ENCODE results near the gene IQGAP2.
"Not testable (repeated sequence)": the region's sequence is repeated elsewhere in the genome, so short reads cannot be mapped to it uniquely, and the experiment has no call there.

Gene IQGAP2

GRCh38 chr5:76546497-76547102, 143.5 kb downstream of the IQGAP2 start:
- TF ChIP-seq HDGF (IDR thresholded peaks at IDR 0.05; ENCODE audit: borderline replicate concordance) (no peak), ZNF384 (IDR thresholded peaks at IDR 0.05) (no peak), L3MBTL2 (conservative IDR thresholded peaks at IDR 0.05) (no peak), PKNOX1 (IDR thresholded peaks at IDR 0.05) (peak; percentile 40; the same call in 1 of the 2 replicates), ARNT (IDR thresholded peaks at IDR 0.05) (no peak)
- ChIA-PET CTCF (interaction anchor here (0.6 kb wide), 1 partner anchor 136 kb away, joined by 3 read pairs; no protein-coding TSS in a partner anchor), POLR2A (no interaction called here)
- no peak for DNase-seq (ENCODE audit: extremely low spot score)

- CTCF ChIA-PET: no interaction called here
- POLR2A ChIA-PET: no interaction called here
- no peak for DNase-seq (ENCODE audit: extremely low spot score)
- no peak for TF ChIP-seq L3MBTL2 (conservative IDR thresholded peaks at IDR 0.05)
- TF ChIP-seq LEF1 (IDR thresholded peaks at IDR 0.05; ENCODE audit: borderline replicate concordance): no peak
- TF ChIP-seq CTBP1 (IDR thresholded peaks at IDR 0.05; ENCODE audit: borderline replicate concordance): no peak
- TF ChIP-seq NFRKB (IDR thresholded peaks at IDR 0.05): no peak
- no peak for TF ChIP-seq FOXK2 (IDR thresholded peaks at IDR 0.05)
- no peak for TF ChIP-seq ELF4 (IDR thresholded peaks at IDR 0.05)
- no peak for TF ChIP-seq ARNT (IDR thresholded peaks at IDR 0.05)
- no peak for TF ChIP-seq ZNF384 (IDR thresholded peaks at IDR 0.05)
- no peak for TF ChIP-seq TARDBP (IDR thresholded peaks at IDR 0.05)
- TF ChIP-seq FOXM1 (IDR thresholded peaks at IDR 0.05; ENCODE audit: borderline replicate concordance): no peak
- TF ChIP-seq PKNOX1 (IDR thresholded peaks at IDR 0.05): no peak
- no peak for TF ChIP-seq FOXA1 (IDR thresholded peaks at IDR 0.05)
- TF ChIP-seq SUZ12 (IDR thresholded peaks at IDR 0.05): no peak
- TF ChIP-seq SP1 (IDR thresholded peaks at IDR 0.05): no peak
Measured at GRCh38 chr5:76547242-76547890, 144.3 kb downstream of the IQGAP2 start.

DNA sequence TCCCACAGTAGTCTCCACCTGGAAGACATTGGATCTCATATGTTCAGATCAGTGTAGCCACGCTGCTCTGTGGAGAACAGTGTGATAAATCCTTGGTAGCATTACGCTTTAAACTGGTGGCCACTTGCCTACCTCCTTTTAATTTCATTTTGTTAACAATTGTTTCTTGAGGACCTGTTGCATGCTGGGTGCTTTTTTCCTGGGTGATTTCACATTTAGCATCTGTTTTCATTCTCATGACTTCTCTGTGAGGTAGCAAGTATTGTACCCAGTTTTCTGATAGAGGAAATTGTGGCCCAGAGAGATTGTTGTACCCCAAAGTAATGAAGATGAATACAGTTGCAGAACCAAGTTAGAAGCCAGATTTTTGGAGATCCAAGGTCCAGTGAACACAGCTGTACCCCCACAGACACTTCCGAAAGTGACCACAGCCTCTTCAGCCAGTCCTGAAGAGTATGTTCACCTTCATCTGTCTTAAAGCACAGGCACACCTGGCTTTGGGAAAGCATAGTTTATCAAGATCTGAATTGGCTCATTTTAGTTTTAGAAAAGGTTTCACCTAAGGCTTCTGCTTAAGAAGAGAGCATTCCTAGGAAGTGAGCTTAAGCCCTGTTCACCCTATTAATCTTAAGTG, 144.9 kb downstream of the IQGAP2 start:
- TF ChIP-seq FOXK2 (IDR thresholded peaks at IDR 0.05) (no peak), FOXM1 (IDR thresholded peaks at IDR 0.05; ENCODE audit: borderline replicate concordance) (no peak), LEF1 (IDR thresholded peaks at IDR 0.05; ENCODE audit: borderline replicate concordance) (no peak), FOXA1 (IDR thresholded peaks at IDR 0.05) (no peak), ELF4 (IDR thresholded peaks at IDR 0.05) (no peak), SP1 (IDR thresholded peaks at IDR 0.05) (no peak)
- CTCF ChIA-PET: no interaction called here
- POLR2A ChIA-PET: no interaction called here
- DNase-seq (ENCODE audit: extremely low spot score): no peak

- DNase-seq (ENCODE audit: extremely low spot score): no peak
- TF ChIP-seq TARDBP (IDR thresholded peaks at IDR 0.05): no peak
- no peak for TF ChIP-seq LEF1 (IDR thresholded peaks at IDR 0.05; ENCODE audit: borderline replicate concordance)
- no peak for TF ChIP-seq ZNF384 (IDR thresholded peaks at IDR 0.05)
- TF ChIP-seq CTBP1 (IDR thresholded peaks at IDR 0.05; ENCODE audit: borderline replicate concordance): no peak
- no peak for TF ChIP-seq ELF4 (IDR thresholded peaks at IDR 0.05)
- TF ChIP-seq L3MBTL2 (conservative IDR thresholded peaks at IDR 0.05): no peak
- TF ChIP-seq FOXK2 (IDR thresholded peaks at IDR 0.05): no peak
- no peak for TF ChIP-seq NFRKB (IDR thresholded peaks at IDR 0.05)
- no peak for TF ChIP-seq FOXM1 (IDR thresholded peaks at IDR 0.05; ENCODE audit: borderline replicate concordance)
- POLR2A ChIA-PET: no interaction called here
- CTCF ChIA-PET: no interaction called here
Measured at GRCh38 chr5:76548525-76549229, 145.6 kb downstream of the IQGAP2 start.

DNA sequence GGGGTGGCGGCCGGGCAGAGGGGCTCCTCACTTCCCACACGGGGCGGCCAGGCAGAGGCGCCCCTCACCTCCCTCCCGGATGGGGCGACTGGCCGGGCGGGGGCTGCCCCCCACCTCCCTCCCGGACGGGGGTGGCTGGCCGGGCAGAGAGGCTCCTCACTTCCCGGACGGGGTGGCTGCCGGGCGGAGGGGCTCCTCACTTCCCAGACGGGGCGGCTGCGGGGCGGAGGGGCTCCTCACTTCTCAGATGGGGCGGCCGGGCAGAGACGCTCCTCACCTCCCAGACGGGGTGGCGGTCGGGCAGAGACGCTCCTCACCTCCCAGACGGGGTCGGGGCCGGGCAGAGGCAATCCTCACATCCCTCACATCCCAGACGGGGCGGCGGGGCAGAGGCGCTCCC, 147.8 kb downstream of the IQGAP2 start:
- POLR2A ChIA-PET; DNase-seq (ENCODE audit: extremely low spot score); CTCF ChIA-PET: not testable (repeated sequence)

GRCh38 chr5:76552546-76552945, 149.5 kb downstream of the IQGAP2 start:
- CTCF ChIA-PET: no interaction called here
- POLR2A ChIA-PET: no interaction called here
- TF ChIP-seq FOXA1 (IDR thresholded peaks at IDR 0.05) (no peak), TARDBP (IDR thresholded peaks at IDR 0.05) (no peak), L3MBTL2 (conservative IDR thresholded peaks at IDR 0.05) (no peak), LEF1 (IDR thresholded peaks at IDR 0.05; ENCODE audit: borderline replicate concordance) (no peak), BHLHE40 (IDR thresholded peaks at IDR 0.05; ENCODE audit: borderline replicate concordance) (no peak), ELF4 (IDR thresholded peaks at IDR 0.05) (no peak), CTBP1 (IDR thresholded peaks at IDR 0.05; ENCODE audit: borderline replicate concordance) (no peak), SP1 (IDR thresholded peaks at IDR 0.05) (no peak)
- DNase-seq (ENCODE audit: extremely low spot score): no peak

GRCh38 chr5:76553251-76553650, 150.2 kb downstream of the IQGAP2 start:
- DNase-seq (ENCODE audit: extremely low spot score): no peak
- TF ChIP-seq CTBP1 (IDR thresholded peaks at IDR 0.05; ENCODE audit: borderline replicate concordance) (no peak), SP1 (IDR thresholded peaks at IDR 0.05) (no peak), PKNOX1 (IDR thresholded peaks at IDR 0.05) (no peak), BHLHE40 (IDR thresholded peaks at IDR 0.05; ENCODE audit: borderline replicate concordance) (no peak), FOXA1 (IDR thresholded peaks at IDR 0.05) (no peak), ELF4 (IDR thresholded peaks at IDR 0.05) (no peak), HDGF (IDR thresholded peaks at IDR 0.05; ENCODE audit: borderline replicate concordance) (no peak), TARDBP (IDR thresholded peaks at IDR 0.05) (no peak), FOXM1 (IDR thresholded peaks at IDR 0.05; ENCODE audit: borderline replicate concordance) (no peak), LEF1 (IDR thresholded peaks at IDR 0.05; ENCODE audit: borderline replicate concordance) (no peak), L3MBTL2 (conservative IDR thresholded peaks at IDR 0.05) (no peak), FOXK2 (IDR thresholded peaks at IDR 0.05) (no peak), SUZ12 (IDR thresholded peaks at IDR 0.05) (no peak), ZNF384 (IDR thresholded peaks at IDR 0.05) (no peak), ARNT (IDR thresholded peaks at IDR 0.05) (no peak), NFRKB (IDR thresholded peaks at IDR 0.05) (no peak)
- ChIA-PET CTCF (no interaction called here), POLR2A (no interaction called here)
